Effector CD4-positive, alpha-beta T cell (primary cell): ENCODE measurements around the gene INSYN2A. TPM values are rescaled to one million over a fixed set of nuclear protein-coding genes. Genes with fewer than 3 reads are reported as not detected.

Source experiments
- DNase-seq: peaks from one replicate; pipeline ENCODE4 v3.0.0-alpha.2; 2020
- total RNA-seq: gene quantifications from one replicate; lab custom pipeline; 2026; lab: John Stamatoyannopoulos, UW

INSYN2A gene, protein sequence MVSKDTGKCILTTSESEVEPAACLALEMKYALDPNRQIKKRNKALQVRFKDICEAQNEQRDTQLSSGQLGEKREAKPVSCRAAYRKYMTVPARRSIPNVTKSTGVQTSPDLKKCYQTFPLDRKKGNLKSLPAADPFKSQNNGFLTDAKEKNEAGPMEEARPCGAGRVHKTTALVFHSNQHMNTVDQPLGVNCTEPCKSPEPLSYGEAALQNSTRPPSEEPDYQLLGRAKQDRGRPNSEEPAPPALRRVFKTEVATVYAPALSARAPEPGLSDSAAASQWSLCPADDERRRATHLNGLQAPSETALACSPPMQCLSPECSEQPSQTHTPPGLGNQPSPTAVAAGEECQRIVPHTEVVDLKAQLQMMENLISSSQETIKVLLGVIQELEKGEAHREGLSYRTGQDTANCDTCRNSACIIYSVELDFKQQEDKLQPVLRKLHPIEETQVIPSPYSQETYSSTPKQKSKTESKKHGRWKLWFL
- total RNA-seq = not detected

DNA sequence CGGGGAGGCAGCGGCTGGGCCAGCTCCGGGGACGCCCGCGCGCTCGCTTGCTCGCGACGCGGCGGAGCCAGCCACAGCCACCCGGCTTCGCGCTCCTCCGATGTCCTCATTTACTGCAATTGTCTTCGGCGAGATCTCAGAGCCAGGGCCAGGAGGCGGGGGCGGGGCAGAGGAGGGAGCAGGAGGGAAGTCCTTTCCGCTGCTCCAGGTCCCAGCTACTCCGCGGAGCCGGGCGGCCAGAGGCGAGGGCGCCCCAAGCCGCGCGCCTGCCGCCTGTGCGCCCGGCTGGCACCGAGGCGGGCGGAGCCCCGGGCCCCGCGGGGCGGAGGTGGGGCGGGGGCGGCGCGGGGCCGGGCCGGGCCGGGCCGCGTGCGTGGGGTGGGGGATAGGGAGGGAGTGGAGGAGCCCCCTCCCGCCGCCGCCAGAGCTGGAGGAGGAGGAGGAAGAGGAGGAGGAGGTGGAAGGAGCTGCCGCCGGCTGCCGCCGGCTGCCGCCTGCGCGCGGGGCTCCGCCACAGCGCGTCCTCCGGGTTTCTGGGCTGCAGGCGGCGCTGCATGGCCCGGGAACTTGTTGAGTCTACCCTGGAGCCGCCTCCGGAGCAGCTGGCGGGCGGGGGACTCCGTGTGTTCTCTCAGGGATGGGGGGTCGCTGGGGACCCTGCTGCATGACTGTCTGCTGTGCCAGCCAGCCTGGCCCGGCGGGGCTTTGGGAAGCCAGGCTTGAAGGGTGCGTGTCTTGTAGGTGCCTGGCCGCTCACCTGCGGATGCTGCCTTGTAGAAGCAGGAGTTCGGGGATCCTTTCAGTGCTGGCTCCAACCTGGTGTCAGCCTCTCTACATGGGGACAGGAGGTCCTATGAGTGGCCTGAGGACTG is at the start of gene INSYN2A:
Gene INSYN2A (minus strand): TSS at position 310 of the 872 bp plus-strand sequence. CDS start 20,196 bp downstream, outside the sequence.
- no peak for DNase-seq

DNA sequence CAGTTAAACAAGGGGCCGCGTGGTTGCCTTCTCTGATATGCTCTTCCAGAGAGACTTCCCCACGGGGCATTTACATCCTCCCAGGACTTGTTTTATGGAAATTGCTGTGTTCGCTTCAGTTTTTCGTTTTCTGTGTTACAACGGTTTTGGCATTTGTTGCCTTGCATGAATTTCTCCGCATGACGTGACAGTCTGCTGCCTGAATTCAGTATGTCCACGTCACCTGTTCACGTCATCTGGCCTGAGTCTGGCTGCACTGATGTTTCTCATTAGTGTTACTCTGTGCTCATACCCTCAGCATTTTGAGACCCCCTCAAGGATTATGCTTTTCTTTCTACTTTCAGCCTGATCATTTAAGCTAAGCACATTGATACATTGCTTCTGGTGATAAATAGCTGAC is 49.1 kb upstream of the INSYN2A start:
- no peak for DNase-seq

DNA sequence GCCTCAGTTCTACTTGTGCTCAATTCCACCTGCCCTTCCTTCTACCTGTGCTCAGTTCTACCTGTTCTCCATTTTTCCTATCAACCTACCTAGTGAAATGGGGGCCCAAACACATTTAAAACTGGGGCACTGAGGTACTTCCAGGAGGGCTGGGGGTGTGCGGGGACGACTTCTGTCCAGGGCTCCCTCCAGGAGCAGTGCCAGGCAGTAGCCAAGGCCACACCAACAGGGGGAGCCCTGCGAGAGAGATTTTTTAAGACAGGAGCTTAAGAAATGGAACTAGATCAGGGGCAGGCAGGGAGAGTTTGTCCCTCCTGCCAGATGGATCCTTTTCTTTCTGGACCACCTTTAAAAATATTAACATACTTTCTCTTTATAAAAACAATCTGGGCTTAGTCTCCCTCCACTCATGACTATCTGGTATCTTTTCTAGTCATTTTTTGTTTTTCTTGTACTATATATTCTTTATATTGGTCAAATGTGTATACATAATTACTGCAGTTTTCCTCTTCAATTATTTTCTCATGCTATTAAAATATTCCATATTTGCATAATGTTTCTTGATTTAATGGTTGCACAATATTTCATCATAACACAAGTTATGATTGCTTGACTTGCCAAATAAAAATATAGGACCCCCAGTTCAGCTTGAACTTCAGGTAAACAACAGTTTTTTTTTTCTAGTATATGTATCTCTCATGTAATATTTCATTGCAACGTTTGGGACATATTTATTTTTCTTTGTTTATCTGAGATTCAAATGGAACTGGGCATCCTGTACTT is 47.3 kb upstream of the INSYN2A start:
- no peak for DNase-seq

DNA sequence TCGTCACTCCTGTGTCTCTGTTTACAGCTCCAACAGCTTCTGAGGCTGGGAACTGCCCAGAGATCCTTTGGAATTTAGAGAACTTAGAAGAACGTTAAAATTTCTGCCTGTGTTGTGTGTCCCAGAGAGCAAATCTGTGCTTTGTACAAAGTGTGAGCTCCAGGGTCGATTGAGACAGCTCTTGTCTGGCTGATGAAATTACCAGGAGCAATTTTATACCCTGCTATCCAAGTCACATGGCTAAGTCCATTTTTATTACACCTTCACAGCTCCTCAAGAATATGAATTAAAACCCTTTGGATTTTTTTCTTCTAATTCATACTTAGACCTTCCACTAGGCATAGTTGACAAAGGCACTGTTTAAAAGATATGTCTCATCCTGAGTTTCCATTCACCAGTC is 46.5 kb upstream of the INSYN2A start:
- no peak for DNase-seq

DNA sequence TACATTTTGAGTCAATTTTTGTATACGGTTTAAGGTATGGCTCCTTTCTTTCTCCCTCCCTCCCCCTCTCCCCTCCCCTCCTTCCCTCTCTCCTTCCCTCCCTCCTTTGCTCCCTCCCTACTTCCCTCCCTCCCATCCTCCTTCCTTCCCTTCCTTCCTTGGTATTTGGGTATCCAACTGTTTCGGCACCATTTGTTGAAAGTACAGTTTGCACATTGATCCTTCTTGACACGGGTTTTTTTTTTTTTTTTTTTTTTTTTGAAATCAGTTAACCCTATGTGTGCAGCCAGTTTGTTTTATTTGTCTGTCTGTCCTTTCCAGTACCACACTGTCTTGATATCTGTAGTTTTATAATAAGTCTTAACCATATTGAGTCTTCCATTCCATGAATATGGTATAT is 39.9 kb upstream of the INSYN2A start:
- no peak for DNase-seq

DNA sequence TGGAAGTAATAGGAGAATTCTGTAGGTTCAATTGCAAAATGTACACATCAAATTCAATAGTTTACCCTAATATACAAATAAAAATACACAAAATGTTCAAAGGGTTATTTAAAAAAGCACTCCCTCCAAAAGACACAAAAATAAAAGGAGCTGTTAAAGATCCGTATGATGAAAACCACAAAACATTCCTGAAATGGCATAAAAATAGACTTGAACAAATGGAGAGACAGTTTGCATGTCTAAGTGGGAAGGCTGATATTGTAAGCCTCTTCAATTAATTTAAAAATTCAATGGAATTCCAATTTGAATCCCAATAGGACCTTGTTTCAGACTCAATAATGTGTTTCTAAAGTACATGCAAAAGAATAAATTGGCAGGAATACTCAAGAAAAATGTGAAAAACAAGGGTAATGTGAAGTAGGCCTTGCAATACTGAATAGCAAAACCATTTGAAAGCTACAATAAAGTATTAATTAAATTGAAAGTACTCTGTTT is 38.0 kb upstream of the INSYN2A start:
- DNase-seq = no peak

DNA sequence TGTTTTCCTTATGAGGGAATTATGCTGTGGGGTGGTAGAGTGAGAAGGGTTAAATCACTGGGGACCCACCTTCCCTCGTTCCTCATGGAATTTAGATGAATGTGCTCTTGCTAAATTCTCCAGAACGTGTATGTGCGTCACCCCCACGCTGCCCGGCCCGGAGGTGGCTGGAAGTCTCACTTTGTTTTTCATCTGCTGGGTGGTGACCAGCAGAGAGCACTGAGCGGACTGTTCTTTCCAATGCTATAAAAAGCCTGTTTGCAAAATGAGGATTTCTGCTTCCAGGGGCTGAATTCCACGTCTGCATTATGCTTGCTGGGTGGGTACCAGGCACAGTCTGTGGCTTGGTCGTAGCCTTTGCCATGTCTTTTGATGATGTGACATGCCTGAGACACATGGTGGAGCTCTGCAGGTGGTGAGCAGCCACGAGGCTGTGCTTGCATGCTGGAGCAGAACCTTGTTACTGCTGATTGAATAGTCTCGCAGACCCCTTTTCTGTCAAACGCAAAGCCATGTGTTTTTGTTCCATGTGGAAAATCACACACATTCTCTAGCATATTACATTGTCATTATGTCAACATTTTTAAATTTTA is 31.9 kb upstream of the INSYN2A start:
- no peak for DNase-seq

DNA sequence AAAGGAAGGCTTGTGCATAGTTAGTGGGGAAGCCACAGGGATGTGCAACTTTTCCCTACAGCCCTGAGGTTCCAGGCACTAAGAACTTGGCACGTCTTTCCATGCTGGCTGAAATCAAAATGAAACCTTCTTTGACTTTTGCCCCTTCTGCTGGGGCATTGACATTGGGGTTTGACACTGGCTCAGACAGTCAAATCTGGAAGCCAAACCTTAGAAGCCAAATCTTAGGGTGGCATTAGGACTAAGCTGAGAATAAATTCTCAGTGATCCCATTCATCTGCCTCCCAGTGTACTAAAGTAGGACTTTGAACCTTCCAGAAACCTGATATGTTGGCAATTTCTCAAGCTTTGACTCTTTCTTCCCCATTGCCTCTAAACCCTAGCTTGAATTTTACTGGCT is 31.3 kb upstream of the INSYN2A start:
- DNase-seq = no peak

DNA sequence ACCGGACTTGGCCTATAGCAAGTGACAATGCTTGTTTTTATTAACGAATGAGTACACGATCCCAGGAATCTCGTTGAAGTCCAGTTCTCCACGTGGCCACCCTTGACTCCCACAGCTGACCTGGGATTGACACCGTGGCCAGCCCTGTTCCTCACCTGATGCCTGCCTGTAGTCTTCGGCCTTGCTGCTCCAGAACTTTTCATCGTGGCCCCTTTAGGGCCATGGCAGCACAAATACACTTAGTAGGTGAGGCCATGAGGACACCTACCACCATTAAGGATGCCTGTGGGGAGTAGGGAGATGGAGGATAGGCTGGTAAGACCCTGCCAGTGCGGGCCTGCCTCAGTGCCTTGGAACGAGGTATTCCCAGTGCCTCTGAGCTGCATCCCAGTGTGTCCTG is 30.6 kb upstream of the INSYN2A start:
- DNase-seq = no peak

DNA sequence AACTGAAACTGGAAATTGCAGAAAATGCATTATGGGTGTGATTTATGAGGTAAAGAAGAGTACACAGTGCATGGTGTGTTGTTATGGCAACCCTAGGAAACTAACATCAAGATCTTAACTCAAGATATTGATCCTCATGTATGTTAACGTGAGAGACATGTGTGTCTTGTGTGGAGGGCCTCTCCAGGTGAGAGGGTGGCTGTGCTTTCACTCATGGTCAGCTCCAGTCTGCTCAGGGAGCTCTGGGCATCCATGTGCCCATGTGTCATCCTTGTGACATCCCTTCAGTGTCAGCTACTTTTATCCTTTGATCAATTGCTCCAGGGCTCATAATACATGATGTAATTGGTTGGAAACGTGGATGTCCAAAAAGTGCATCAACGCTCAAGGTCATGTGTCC is 24.9 kb upstream of the INSYN2A start:
- DNase-seq = no peak

DNA sequence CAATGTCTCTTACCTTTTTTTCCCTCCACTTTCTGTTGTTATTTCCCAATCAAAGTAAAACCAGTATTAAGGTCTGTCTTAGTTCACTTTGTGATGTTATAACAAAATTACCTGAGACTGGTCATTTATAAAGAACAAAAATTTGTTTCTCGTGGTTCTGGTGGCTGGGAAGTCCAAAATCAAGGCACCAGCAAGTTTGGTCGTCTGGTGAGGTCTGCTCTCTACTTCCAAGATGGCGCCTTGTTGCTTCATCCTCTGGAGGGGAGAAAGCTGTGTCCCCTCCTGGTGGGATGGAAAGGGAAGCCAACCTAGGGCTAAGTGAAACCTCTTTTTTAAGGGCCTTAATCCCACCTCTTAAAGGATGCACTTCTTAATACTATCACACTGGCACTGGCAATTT is 22.3 kb upstream of the INSYN2A start:
- no peak for DNase-seq

DNA sequence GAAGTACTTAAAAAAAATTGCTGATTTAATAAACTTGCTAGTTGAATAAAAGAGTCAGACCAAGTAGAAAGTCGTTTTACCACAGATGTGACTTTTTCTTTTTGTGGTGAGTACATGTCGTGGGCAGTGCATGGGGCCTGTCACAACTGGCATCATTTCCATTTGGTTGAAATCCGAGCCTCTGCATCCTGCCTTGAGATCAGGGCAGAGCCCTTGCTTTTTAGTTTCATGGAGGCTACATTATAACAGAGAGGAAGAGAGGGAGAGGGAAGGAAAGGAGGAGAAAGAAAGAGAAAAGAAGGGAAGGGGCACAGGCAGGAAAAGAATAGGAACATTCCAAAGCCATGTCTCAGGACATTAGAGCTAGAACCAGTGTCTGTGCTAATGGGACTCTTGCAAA is 20.4 kb upstream of the INSYN2A start:
- DNase-seq = no peak

DNA sequence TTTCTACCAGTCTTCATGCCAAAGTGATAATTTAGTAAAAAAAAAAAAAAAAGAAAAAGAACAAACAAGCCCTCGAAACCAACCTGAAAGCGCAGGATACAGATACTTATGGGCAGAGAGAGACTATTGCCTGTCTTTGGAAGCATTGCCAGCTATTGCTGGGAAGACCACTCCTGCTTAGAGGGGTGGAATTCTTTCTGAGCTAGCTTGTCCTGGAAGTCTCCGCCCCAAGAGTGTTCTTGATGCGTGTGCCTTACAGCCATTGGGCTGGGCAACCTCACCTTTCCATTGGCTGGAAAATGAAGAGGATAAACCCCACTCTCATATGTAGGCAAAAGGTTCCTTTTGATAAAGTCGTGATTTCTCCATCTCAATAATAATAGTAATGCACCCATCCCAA is 19.9 kb upstream of the INSYN2A start:
- no peak for DNase-seq

DNA sequence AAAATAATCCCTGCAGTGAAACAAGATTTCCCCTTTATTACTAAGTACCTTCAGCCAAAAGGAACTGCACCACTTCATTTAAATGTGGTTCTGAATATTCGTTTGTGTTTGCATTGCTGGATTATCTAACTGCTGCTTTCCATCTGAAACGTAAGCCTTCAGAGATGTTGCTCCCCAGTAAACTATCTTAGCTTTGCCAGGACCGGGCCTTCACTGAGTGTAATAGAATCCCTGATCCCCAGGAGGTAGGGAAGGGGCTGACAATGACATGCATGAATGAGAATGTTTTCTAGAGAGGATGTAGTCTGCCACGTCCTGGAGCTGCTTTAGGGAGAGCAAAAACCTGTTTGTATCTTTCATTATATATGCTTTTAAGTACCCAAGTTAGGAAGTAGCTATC is 19.5 kb upstream of the INSYN2A start:
- no peak for DNase-seq

DNA sequence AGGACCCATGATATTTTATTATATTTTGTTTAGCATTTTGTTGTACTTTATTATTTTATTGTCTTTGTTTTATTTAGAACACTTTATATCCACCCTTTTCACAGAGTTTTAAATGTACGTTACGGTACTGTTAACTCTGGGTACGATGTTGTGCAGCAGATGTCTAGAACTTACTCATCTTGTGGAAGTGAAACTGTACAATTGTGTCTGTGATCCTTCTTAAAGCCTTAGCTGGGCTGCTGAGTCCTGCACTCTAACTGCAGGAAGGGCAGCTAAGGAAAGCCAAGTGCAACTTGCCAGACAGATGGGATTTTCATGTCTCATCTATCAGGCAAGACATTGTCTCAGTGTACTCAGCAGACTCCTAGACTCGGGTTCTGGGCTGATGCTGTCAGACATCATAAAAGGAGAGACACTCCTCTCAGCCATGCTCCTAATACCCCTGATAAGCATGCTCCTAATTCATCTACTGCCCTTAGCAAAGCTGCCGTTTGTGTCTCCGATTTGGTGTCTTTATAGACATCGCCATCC is 14.6 kb upstream of the INSYN2A start:
- DNase-seq = no peak

DNA sequence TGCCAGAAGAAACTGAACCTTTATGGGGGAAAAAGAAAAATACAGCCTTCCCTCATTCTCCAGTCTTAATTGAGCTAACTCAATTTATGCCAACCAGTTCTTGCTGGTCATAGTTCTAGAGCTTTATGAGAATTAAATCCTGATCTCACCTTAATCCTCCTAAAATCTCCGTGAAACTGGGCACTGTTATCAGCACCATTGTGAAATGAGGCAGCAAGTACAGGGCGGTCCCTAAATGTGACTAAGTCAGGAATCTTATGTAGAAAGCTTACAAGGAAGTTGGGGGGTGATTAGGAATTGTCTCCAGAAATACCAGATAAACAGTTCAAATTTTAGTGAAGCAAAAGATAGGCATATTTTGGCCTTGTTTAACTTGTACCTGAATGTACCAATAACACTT is 10.7 kb upstream of the INSYN2A start:
- DNase-seq = no peak

DNA sequence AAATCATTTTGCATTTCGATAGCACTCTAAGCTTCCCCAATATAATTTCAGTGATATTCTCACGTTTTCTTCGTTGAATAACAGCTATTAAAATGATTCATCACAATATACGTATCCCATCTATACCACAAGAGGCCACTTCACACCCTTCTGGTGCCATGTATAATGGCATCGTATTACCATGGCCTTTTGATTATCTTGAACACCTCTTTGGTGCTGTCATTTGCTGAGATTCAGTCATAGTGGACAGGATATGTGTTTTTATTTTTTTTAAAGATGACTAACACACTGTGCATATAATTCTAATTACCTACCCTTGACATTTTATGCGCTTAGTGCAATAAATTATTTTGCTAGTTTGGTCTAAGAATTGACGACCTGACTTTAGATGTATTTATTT is 6.7 kb upstream of the INSYN2A start:
- DNase-seq = no peak

DNA sequence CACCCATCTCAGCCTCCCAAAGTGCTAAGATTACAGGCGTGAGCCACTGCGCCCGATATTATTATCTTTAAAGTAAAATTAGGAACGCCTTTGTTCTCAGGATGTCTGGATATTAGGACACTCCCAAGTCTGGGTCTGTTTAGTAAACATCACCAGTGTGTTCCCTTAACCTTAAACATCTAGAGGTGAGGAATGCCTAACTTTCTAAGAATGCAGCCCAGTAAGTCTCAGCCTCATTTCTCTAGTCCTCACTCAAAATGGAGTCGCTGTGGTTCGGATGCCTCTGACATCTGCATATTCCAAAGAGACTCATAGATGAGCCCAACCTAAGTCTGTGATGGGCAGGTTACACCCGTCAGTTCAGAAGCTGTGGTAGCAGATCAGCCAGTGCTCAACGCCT is 4.3 kb upstream of the INSYN2A start:
- no peak for DNase-seq

DNA sequence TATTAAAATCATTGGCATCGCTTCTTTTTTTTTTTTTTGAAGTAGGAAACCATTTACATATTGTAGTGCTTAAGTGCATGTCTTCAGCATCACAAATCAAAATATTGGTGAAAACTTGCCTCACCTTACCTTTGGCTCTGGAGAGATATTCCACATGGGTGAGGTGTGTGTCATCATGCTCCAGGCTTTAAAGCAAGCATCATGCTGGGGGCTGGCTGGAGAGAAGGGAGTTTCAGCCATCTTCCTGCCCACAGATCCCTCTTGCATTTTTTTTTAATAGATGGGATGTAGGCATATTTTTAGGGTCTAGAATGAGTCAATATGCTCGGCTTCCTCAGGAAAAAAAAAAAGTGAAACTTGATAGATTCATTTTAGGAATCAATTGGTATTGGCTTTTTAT is 2.3 kb upstream of the INSYN2A start:
- no peak for DNase-seq

DNA sequence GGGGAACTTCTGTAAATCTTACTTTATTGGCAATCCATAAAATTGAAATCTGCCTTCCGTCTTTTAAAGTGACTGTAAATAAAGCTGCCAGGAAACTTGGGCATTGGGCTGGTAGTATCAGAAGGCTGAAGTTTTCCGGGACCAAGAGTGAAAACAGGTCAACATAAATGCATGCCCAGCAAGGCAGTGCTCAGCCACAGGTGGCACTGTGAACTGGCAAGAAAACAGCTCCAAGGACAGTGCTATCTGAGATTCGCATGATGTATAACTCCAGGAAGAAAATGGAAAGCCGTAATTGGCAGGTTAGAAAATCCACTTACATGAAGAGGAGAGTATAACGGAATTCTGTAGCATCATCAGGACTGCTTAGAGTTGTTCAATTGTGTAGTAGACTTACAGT is 1.9 kb upstream of the INSYN2A start:
- no peak for DNase-seq

DNA sequence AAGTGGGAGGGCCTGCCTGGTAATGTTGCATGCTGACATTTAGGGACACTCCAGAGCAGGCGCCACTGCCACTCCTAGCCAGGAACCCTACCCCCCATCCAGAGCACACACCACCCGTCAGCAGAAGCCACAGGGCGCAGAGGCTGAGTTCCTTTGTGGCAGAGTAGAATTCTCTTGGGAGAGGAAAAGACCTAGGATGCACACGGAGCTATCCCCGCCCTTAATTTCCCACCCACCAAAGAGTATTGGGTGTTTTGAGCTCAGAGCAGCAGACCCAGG is 702 bp upstream of the INSYN2A start:
- DNase-seq = no peak

DNA sequence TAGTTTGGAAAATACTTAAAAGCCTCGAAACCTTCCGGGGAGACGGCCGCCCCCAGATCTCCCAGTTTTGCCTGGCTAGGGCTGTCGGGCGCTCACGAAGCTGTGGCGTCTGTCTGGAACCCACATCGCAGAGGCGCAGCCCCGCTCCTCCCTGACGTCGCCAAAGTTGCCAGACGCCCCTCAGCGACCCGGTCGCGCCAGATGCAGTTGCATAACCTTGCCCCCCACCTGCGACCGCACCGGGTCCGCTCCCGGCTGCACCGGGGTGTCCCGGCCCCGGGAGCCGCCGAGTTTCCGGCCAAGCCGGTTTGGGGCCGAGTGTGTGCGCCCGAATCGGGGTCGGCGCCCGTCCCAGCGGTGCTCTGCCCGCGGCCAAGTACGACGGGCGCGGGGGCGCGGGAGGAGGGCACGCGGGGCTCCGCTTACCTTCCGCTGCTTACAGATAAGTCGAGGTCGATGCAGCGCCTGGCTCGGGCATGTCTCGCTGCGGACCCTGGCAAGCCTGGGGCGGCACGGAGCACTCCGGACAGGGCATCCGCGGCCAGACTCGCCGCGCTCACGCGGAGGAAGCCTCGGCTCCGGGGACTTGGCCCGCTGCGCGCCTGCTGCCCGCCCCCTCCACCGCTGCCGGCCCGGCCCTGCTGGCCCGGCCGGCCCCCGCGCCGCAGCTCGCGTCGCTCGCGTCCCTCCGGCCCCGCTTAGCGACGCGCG is 665 bp downstream of the INSYN2A start:
- no peak for DNase-seq
